Measurements from ENCODE around the gene FABP3.

The FABP3 gene

DNA sequence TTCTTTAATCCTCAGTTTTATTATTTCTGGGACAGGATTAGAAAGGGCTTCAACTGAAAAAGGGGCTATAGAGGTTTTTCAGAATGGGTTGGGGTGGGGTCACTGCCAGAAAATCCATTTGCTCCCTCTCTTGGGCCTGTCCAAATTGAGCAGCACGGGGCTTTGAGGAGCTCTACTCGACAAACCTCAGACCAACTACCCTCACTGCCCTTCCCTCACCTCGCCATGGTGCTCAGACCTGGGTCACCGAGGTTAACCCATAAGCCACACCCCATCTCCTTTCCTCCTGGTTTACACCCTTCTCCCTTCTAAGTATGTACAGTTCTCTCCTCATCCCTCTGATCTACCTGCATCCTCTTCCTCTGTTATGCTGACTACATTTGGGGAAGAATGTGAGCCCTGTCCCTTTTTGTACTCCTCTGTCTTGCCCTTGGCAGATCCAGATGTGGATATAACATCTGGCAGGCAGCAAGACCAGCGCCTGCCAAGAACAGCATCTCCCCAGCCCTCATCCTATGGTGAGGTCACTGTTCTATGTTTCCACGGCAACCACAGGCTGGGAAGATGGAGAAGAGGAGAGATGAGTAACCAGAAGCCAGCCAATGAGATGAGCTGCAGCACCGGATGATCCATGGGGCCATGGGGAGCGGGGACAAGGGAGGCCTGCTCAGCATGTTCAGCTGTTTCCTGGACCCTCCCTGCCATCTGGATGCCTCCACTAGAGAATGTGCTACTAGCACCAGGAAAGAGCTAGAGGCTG, 3.7 kb upstream of the FABP3 start:
- Histone ChIP-seq H3K4me2 (ENCODE audit: low read length) (no peak overlapping the region), H3K36me3 (ENCODE audit: insufficient read depth, low read length) (no peaks in the 10 kb centered on the region), H3K4me3 (ENCODE audit: low read depth, low read length, poor library complexity, severe bottlenecking) (no peak overlapping the region), H3K9ac (ENCODE audit: low read length) (no peak overlapping the region), H3K9me3 (ENCODE audit: low read length) (no peaks in the 10 kb centered on the region), H3K9me2 (ENCODE audit: low read depth, low read length) (no peaks in the 10 kb centered on the region), H3K4me1 (ENCODE audit: insufficient read depth, low read length, severe bottlenecking) (peaks cover 8% of the 10 kb centered on the region), H3F3A (ENCODE audit: insufficient read depth, low read length) (no peaks in the 10 kb centered on the region), H2AFZ (ENCODE audit: low read length) (no peak overlapping the region), H3K79me2 (ENCODE audit: insufficient read depth, low read length) (no peaks in the 10 kb centered on the region), H4K20me1 (ENCODE audit: insufficient read depth, low read length) (no peaks in the 10 kb centered on the region), H3K27ac (ENCODE audit: low read depth, low read length, poor library complexity, severe bottlenecking) (no peak overlapping the region), H3K27me3 (ENCODE audit: insufficient read depth, low read length) (0 out of 2 replicates have a peak, but pooled peaks cover 3% of the 10 kb centered on the region)
- TF ChIP-seq, protein P1, sequence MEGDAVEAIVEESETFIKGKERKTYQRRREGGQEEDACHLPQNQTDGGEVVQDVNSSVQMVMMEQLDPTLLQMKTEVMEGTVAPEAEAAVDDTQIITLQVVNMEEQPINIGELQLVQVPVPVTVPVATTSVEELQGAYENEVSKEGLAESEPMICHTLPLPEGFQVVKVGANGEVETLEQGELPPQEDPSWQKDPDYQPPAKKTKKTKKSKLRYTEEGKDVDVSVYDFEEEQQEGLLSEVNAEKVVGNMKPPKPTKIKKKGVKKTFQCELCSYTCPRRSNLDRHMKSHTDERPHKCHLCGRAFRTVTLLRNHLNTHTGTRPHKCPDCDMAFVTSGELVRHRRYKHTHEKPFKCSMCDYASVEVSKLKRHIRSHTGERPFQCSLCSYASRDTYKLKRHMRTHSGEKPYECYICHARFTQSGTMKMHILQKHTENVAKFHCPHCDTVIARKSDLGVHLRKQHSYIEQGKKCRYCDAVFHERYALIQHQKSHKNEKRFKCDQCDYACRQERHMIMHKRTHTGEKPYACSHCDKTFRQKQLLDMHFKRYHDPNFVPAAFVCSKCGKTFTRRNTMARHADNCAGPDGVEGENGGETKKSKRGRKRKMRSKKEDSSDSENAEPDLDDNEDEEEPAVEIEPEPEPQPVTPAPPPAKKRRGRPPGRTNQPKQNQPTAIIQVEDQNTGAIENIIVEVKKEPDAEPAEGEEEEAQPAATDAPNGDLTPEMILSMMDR (IDR thresholded peaks at IDR 0.05; ENCODE audit: low read length), result no peak
- TF ChIP-seq EZH2 (IDR thresholded peaks at IDR 0.05; ENCODE audit: borderline replicate concordance, low read length), result no peak

DNA sequence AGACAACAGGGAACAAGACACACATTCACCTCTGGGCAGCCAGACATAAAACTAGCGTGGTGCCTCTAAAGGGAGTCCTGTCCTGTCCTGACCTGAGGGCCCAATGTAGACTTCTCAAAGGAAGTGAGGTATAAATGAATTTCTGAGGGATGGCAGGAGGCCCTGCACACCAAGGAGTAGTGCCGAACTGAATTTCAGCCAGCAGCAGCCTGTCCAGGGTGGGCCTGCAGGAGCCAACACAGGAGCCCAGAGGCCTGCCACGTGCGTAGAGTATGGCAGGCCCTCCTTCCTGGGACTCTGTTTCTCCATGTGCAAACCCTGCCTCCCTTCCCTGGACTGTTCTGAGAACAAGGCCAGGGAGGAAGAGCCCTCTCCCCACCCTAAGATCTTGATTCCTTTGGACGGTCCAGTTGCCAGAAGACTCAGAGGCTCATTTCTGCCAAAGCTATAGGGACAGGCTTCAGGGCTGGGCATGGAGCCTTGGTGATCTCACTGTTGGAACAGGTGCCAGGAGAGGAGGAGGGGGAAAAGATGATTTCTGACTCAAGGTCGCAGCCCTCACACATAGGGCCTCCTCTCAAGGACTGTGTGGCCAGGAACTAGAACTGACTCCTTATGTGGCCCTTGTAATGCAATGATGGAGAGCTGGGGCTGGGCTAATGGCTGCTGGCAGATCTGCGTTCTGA, 1.8 kb upstream of the FABP3 start:
- H3K27ac ChIP-seq (ENCODE audit: low read depth, low read length, poor library complexity, severe bottlenecking), result no peak overlapping the region
- TF ChIP-seq, protein P1 (IDR thresholded peaks at IDR 0.05; ENCODE audit: low read length), result no peak
- no peak for TF ChIP-seq EZH2 (IDR thresholded peaks at IDR 0.05; ENCODE audit: borderline replicate concordance, low read length)
- no peaks in the 10 kb centered on the region for H3K9me3 ChIP-seq (ENCODE audit: low read length)
- H3K4me3 ChIP-seq (ENCODE audit: low read depth, low read length, poor library complexity, severe bottlenecking), result no peak overlapping the region
- H4K20me1 ChIP-seq (ENCODE audit: insufficient read depth, low read length), result no peaks in the 10 kb centered on the region
- no peaks in the 10 kb centered on the region for H3K79me2 ChIP-seq (ENCODE audit: insufficient read depth, low read length)
- H3F3A ChIP-seq (ENCODE audit: insufficient read depth, low read length), result no peaks in the 10 kb centered on the region
- H3K27me3 ChIP-seq (ENCODE audit: insufficient read depth, low read length), result 0 out of 2 replicates have a peak, but pooled peaks cover 3% of the 10 kb centered on the region
- no peaks in the 10 kb centered on the region for H3K9me2 ChIP-seq (ENCODE audit: low read depth, low read length)
- H3K4me2 ChIP-seq (ENCODE audit: low read length), result no peak overlapping the region
- H3K4me1 ChIP-seq (ENCODE audit: insufficient read depth, low read length, severe bottlenecking), result peaks cover 8% of the 10 kb centered on the region
- no peak overlapping the region for H2AFZ ChIP-seq (ENCODE audit: low read length)
- H3K36me3 ChIP-seq (ENCODE audit: insufficient read depth, low read length), result no peaks in the 10 kb centered on the region
- no peak overlapping the region for H3K9ac ChIP-seq (ENCODE audit: low read length)

DNA sequence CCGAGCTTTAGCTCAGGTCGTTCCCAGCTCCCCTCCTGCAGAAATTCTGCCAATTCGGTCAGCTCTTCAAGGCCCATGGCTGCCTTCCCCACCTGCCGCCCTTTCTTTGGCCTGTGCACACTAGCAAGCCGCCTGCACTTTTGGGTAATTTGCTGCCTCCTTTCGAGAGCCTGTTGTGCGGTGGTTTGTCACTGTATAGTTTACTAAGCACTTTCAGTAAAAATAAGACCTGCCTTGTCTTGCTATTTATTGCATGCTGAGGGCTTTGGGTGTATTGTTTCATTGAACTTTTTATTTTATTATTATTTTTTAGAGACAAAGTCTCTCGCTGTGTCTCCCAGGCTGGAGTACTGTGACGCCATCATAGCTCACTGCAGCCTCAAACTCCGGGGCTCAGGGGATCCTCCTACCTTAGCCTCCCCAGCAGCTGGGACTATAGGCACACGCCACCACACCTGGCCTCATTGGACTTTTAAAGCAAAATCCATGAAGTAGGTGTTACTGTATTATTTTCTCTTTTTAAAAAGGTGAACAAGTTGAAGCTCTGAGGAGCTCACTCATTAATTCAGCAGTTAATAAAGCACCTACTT, 1.1 kb upstream of the FABP3 start:
- 0 out of 2 replicates have a peak, but pooled peaks cover 3% of the 10 kb centered on the region for H3K27me3 ChIP-seq (ENCODE audit: insufficient read depth, low read length)
- no peaks in the 10 kb centered on the region for H3K9me2 ChIP-seq (ENCODE audit: low read depth, low read length)
- H3K27ac ChIP-seq (ENCODE audit: low read depth, low read length, poor library complexity, severe bottlenecking), result no peak overlapping the region
- H3K36me3 ChIP-seq (ENCODE audit: insufficient read depth, low read length), result no peaks in the 10 kb centered on the region
- H3K4me2 ChIP-seq (ENCODE audit: low read length), result no peak overlapping the region
- no peaks in the 10 kb centered on the region for H4K20me1 ChIP-seq (ENCODE audit: insufficient read depth, low read length)
- no peaks in the 10 kb centered on the region for H3K79me2 ChIP-seq (ENCODE audit: insufficient read depth, low read length)
- TF ChIP-seq, protein P1 (IDR thresholded peaks at IDR 0.05; ENCODE audit: low read length), result no peak
- no peak for TF ChIP-seq EZH2 (IDR thresholded peaks at IDR 0.05; ENCODE audit: borderline replicate concordance, low read length)
- H3K4me3 ChIP-seq (ENCODE audit: low read depth, low read length, poor library complexity, severe bottlenecking), result peak overlapping the region; percentile 12
- H2AFZ ChIP-seq (ENCODE audit: low read length), result no peak overlapping the region
- H3F3A ChIP-seq (ENCODE audit: insufficient read depth, low read length), result no peaks in the 10 kb centered on the region
- no peak overlapping the region for H3K9ac ChIP-seq (ENCODE audit: low read length)
- H3K9me3 ChIP-seq (ENCODE audit: low read length), result no peaks in the 10 kb centered on the region
- peaks cover 8% of the 10 kb centered on the region for H3K4me1 ChIP-seq (ENCODE audit: insufficient read depth, low read length, severe bottlenecking)
